Activated CD8-positive, alpha-beta memory T cell treated with anti-CD3 and anti-CD28 coated beads for 1 hour (primary cell): ENCODE results near the gene TMEM150B.

Experiments
- DNase-seq, 2 donors: peaks; one replicate each; pipeline ENCODE4 v3.0.0-alpha.2; 2020; ENCODE audit warnings: low read depth in 1 of 2; ENCODE audit errors: extremely low read depth in 1 of 2

Gene TMEM150B

DNA sequence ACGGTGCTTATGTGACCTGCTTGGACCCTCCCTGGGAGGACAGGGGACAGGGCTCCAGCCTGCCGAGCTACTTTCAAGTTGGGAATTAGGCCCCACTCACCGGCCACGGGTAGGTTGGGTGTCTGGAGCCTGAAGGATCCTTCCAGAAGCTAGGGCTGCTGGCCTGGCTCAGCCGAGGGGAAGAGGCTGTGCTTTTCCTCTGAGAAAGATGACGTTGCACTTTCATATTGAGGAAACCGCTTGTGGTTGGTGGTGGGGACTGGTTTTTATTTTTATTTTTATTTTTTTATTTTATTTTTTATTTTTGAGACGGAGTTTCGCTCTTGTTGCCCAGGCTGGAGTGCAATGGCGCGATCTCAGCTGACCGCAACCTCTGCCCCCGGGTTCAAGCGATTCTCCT is at the start of gene TMEM150B:
Gene TMEM150B, minus strand, starts transcription at position 170 of the 400 bp plus-strand sequence. CDS start 4,305 bp downstream, outside the sequence.
- no peak for DNase-seq

- DNase-seq: no peak
These were observed 49.0 kb upstream of the TMEM150B start for GRCh38 chr19:55373993-55374757.

DNA sequence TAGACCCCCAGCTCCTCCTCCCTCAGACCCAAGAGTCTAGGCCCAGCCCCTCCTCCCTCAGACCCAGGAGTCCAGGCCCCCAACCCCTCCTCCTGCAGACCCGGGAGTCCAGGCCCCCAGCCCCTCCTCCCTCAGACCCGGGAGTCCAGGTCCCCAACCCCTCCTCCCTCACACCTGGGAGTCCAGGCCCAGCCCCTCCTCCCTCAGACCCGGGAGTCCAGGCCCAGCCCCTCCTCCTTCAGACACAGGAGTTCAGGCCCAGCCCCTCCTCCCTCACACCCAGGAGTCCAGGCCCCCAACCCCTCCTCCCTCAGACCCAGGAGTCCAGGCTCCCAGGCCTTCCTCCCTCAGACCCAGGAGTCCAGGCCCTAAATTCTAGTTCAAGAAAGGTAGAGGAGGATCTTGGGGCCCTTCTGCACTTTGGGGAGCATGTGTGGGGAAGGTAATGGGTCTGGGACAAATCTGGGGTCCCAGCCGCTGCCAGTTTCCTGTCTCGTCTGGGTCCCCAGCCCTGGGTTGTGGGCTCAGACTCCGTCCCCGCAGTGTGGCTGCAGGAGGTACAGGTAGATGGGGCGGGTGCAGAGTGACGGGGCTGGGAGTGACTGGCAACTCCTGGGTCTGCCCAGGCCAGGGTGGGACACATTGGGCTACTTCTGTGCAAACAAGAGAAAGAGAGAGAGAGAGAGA is 48.3 kb upstream of the TMEM150B start:
- no peak for DNase-seq

DNA sequence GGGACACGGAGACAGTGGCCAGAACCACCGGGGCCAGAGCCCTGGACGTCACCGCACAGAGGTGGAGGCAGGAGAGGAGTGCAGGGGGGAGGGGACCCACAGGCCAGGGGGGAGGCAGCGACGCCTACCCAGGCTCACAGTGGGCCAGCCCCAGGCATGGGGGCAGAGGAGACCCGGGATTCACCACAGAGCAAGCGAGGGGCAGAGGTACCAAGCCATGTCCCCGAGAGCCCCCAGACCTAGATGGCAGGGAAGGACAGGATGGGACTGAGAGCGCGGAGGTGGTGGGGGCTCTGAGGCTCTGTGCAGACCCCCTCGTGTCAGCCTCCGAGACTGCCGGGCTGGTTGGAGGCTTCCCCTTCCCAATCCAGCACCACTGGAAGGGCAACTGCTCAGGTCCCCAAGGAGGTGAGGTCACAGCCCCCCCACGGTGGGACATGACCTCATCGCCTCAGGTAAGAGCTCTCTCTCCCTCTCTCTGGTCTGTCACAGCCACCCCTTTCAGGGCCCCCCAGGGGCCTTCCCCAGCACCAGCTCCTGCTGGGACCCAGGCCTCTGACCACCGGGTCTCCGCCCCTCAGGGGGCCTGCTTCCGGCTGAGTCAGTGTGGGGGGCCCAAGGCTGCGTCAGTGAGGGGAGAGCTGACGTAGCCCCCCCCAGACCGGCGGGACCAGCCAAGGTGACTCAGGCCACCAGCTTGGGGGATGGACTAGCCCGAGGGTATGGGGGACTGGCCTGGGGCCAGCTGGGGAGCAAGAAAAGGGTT is 47.4 kb upstream of the TMEM150B start:
- DNase-seq: no peak

- no peak for DNase-seq
These were observed 45.3 kb upstream of the TMEM150B start, which contains the start of gene IL11 for GRCh38 chr19:55370305-55370988. IL11 (minus strand) TSS chr19:55370463; CDS start chr19:55370310, 153 bp downstream.

DNA sequence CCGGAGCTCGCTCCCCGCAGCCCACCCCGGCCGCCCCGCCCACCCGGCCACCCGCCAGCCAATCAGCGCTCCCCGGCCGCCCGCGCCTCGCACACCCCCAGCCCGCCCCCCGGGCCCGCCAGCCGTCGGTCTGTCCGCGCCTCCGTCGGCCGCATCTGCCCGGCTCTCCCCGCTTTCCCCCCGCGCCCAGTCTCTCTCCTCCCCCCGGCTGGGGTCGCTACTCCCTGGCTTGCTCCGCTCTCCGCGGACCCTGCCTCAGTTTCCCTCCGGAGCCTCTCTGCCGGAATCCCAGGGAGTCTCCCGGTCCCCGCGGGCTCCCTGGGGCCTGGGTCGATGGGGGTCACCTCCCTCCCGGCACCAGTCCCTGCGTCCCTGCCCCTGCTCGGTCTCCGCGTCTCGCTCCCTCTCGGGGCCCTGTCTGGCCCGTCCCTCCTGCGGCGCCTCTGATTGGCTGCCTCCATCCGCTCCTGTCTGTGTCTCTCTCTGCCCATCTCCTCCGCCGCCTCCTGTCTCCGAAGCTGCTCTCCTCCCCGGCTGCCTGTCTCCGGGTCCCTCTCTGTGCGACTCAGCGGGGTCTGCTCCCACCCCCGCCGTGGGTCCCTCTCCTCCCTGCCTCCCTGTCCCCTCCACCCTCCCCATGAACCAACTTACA is 44.6 kb upstream of the TMEM150B start:
- DNase-seq: no peak

- DNase-seq: no peak
These were observed 43.8 kb upstream of the TMEM150B start for GRCh38 chr19:55368701-55369563.

- no peak for DNase-seq
These were observed 43.0 kb upstream of the TMEM150B start for GRCh38 chr19:55368106-55368505.

DNA sequence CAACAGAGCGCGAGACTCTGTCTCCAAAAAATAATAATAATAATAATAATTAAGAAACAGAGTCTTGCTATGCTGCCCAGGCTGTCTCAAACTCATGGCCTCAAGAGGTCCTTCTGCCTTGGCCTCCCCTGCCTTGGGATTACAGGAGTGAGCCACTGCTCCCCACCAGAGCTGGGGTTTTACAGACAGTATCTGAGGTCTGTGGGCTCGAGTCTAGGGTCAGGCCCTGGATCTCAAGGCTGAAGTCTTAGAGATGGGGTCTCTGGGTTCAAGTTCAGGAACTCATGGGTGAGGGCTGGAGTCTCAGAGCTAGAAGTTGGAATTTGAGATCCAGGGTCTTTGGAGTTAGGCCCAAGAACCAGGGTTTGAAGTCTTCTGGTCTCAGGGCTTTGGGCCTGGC is 41.6 kb upstream of the TMEM150B start:
- no peak for DNase-seq

DNA sequence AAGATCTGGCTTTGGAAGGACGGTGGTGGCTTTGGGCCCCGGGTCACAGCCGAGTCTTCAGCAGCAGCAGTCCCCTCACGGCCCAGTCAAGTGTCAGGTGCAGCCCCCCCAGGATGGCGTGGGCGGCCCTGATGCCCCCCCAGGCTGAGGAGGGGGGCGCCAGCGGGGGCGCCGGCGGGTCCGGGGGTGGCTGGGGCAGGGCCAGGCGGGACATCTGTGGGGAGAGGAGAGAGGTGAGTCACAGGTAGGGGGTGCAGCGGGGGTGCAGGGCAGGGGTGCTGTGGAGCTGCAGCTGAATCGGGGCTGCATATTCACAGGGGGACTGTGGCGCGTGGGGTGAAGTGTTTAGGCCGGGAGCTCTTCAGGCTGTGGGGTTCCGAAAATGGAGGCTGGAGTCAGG is 40.8 kb upstream of the TMEM150B start:
- DNase-seq: no peak

DNA sequence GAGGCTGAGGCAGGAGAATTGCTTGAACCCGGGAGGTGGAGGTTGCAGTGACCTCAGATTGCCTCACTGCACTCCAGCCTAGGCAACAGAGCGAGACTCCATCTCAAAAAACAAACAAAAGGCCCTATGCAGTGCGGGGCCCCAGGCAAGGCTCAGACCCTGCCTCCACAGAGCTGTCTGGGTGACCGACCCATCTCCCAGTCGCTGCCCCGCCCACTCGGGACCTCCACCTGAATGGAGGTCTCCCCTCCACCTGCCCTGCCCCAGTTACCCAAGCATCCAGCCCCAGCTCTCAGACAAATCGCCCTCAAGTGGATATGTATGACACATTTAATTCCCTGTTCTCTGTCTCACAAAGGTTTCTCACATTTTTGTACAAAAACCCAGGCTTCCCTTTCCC is 40.1 kb upstream of the TMEM150B start:
- no peak for DNase-seq

DNA sequence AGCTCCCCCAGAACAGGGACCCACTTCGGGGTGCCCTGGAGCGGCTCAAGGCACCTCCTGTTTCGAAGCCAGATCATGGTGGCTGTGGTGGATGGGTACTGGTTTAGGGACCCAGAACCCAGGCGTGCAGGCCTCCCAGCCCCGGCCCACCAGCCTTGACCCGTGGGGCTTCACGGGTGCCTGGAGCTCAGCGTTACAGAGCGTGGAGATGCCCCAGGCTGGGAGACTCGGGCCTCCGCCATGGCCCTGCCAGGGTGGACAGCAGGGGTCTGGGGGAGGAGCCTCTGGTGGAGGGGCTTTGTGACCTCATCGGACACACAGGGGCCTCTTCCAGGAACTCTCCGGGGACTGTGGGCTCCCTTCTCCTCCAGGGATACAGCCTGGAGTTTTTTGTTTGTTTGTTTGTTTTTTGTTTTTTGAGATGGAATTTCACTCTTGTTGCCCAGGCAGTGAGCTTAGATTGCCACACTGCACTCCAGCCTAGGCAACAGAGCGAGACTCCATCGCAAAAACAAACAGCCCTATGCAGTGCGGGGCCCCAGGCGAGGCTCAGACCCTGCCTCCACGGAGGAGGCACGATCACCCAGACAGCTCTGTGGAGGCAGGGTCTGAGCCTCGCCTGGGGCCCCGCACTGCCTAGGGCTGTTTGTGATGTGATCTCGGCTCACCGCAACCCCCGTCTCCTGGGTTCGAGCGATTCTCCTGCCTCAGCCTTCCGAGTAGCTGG is 38.0 kb upstream of the TMEM150B start, which contains the start of gene GARIN5B:
Gene GARIN5B, minus strand, starts transcription at position 271 of the 727 bp plus-strand sequence. Its CDS starts 194 bp downstream, at position 77.
- no peak for DNase-seq

- no peak for DNase-seq
These were observed 37.2 kb upstream of the TMEM150B start for GRCh38 chr19:55362174-55362989.

DNA sequence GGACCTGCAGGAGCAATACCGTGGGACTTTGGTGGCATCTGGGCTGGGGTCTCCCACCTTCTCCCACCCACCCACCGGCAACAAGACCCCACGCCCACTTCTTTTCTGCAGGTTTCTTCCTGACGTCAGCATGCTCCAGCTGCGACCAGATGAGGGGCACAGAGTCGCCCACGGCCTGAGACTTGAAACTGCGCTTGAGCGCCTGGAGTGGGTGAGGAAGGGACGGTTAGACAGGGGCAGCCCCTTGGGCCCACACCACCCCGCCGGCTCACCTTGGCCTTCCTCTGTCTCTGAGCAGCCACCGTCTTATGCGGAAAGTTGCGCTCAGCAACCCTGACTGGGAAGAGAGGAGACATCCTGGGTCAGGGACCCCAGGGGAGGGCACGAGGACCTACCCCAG is 35.8 kb upstream of the TMEM150B start:
- no peak for DNase-seq

- DNase-seq: no peak
These were observed 34.1 kb upstream of the TMEM150B start for GRCh38 chr19:55358943-55359908.

GRCh38 chr19:55358493-55358892 is 33.4 kb upstream of the TMEM150B start:
- DNase-seq: no peak
